HepG2 (cell line): ENCODE results near the gene ADAMTS16. TPM values are rescaled to one million over a fixed set of nuclear protein-coding genes. Genes with fewer than 3 reads are reported as not detected.

Experiments used
- CEBPG ChIP-seq: IDR thresholded peaks from 2 replicates; pipeline ENCODE4 v1.6.1; 2016
- DPF2 ChIP-seq: sonication (generic); formaldehyde crosslinking; IDR thresholded peaks from 2 replicates; pipeline ENCODE4 v1.4.0; 2020; ENCODE audit warnings: mild to moderate bottlenecking, low read depth, missing genetic modification reagents, borderline replicate concordance
- HHEX ChIP-seq: IDR thresholded peaks from 2 replicates; pipeline ENCODE4 v1.6.1; 2016; ENCODE audit warnings: control low read depth
- NR2F6 ChIP-seq, 2 experiments: IDR thresholded peaks; 2 replicates each; pipeline ENCODE4 v1.6.1; 2016; ENCODE audit warnings: antibody characterized with exemption in 1 of 2, mild to moderate bottlenecking in 1 of 2
- RARA ChIP-seq: IDR thresholded peaks from 2 replicates; pipeline ENCODE4 v1.6.1; 2016; ENCODE audit warnings: missing genetic modification reagents, missing compliant biosample characterization
- RERE ChIP-seq: IDR thresholded peaks from 2 replicates; pipeline ENCODE4 v1.6.1; 2016; ENCODE audit warnings: low read depth, missing genetic modification reagents, missing compliant biosample characterization
- RFXAP ChIP-seq: sonication (generic); formaldehyde crosslinking; IDR thresholded peaks from 2 replicates; pipeline ENCODE4 v1.4.0; 2020; ENCODE audit warnings: missing genetic modification reagents, borderline replicate concordance
- RORA ChIP-seq: sonication (generic); formaldehyde crosslinking; IDR thresholded peaks from 2 replicates; pipeline ENCODE4 v1.5.0; 2020; ENCODE audit warnings: mild to moderate bottlenecking, missing genetic modification reagents, moderate library complexity
- SIN3A ChIP-seq: IDR thresholded peaks from 2 replicates; pipeline ENCODE4 v1.6.1; 2011; ENCODE audit warnings: low read depth, mild to moderate bottlenecking, control low read depth, low read length, borderline replicate concordance
- SMARCC2 ChIP-seq: fragments of 450-650 bp; IDR thresholded peaks from 2 replicates; pipeline ENCODE4 v1.6.1; 2017; ENCODE audit warnings: antibody characterized with exemption, mild to moderate bottlenecking
- ZBTB20 ChIP-seq: sonication (generic); formaldehyde crosslinking; IDR thresholded peaks from 2 replicates; pipeline ENCODE4 v1.8.1; 2023; ENCODE audit warnings: missing genetic modification reagents, low read depth, mild to moderate bottlenecking, borderline replicate concordance
- ZNF292 ChIP-seq: sonication (generic); formaldehyde crosslinking; IDR thresholded peaks from 2 replicates; pipeline ENCODE4 v1.8.1; 2022; ENCODE audit warnings: mild to moderate bottlenecking, low read depth, missing genetic modification reagents, borderline replicate concordance
- ZNF609 ChIP-seq: sonication (generic); formaldehyde crosslinking; IDR thresholded peaks from 2 replicates; pipeline ENCODE4 v1.4.0; 2020; ENCODE audit warnings: mild to moderate bottlenecking, missing genetic modification reagents, borderline replicate concordance
- ZNF672 ChIP-seq: sonication (generic); formaldehyde crosslinking; IDR thresholded peaks from 2 replicates; pipeline ENCODE4 v1.8.1; 2022; ENCODE audit warnings: missing genetic modification reagents
- polyA plus RNA-seq, 8 experiments: library from polyadenylated mRNA; depleted of rRNA in 3 of 8; stranded (reverse) in 7 of 8; unstranded in 1 of 8; fragments of >200 nt; fragmentation: Illumina TruSeq in 4 of 8; extraction: Trizol in 4 of 8; gene quantifications; 2 replicates each; pipeline versions ENCODE4 v1.2.1 to v1.2.3, GENCODE V29; 2011 to 2016; ENCODE audit warnings: low read depth in 4 of 8, missing spikeins in 1 of 8, mixed read lengths in 1 of 8; ENCODE audit not compliant: insufficient read depth in 1 of 8
- total RNA-seq, 5 experiments: library from RNA; depleted of rRNA; stranded (reverse); fragments of >200 nt; fragmentation: Illumina TruSeq; extraction: Trizol; gene quantifications; 2 replicates each; pipeline ENCODE4 v1.2.3, GENCODE V29; 2016; ENCODE audit warnings: low read depth in 1 of 5
- TF ChIP-seq, protein P1 (sequence below): sonication (generic); formaldehyde crosslinking; IDR thresholded peaks from 2 replicates; pipeline ENCODE4 v1.4.0; 2020; ENCODE audit warnings: missing genetic modification reagents

Gene ADAMTS16
- total and polyA plus RNA-seq, 2 of the 13 experiments (the other 11 are each of a cell fraction or from before 2014, with no cell fraction given) = 0.02 to 0.03 TPM

- TF ChIP-seq, protein P1, sequence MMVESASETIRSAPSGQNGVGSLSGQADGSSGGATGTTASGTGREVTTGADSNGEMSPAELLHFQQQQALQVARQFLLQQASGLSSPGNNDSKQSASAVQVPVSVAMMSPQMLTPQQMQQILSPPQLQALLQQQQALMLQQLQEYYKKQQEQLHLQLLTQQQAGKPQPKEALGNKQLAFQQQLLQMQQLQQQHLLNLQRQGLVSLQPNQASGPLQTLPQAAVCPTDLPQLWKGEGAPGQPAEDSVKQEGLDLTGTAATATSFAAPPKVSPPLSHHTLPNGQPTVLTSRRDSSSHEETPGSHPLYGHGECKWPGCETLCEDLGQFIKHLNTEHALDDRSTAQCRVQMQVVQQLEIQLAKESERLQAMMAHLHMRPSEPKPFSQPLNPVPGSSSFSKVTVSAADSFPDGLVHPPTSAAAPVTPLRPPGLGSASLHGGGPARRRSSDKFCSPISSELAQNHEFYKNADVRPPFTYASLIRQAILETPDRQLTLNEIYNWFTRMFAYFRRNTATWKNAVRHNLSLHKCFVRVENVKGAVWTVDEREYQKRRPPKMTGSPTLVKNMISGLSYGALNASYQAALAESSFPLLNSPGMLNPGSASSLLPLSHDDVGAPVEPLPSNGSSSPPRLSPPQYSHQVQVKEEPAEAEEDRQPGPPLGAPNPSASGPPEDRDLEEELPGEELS = peak; percentile 88
- TF ChIP-seq ZNF292 (CRISPR knock-in tag) (peak; percentile 17; the same call in 1 of the 2 replicates), NR2F6 (IDR thresholded peaks at IDR 0.05) (peak; percentile 78), NR2F6 (CRISPR knock-in tag; IDR thresholded peaks at IDR 0.05) (peak; percentile 77), ZNF609 (CRISPR knock-in tag) (peak; percentile 64), HHEX (0 out of 2 replicates have a peak, but pooled peaks have one; percentile 29), CEBPG (CRISPR knock-in tag) (peak; percentile 40), RORA (0 out of 2 replicates have a peak, but pooled peaks have one; percentile 44), ZBTB20 (CRISPR knock-in tag) (peak; percentile 98), SMARCC2 (no peak), ZNF672 (CRISPR knock-in tag) (no peak), RARA (peak; percentile 84), RFXAP (CRISPR knock-in tag) (no peak), RERE (CRISPR knock-in tag) (0 out of 2 replicates have a peak, but pooled peaks have one; percentile 54), SIN3A (no peak), DPF2 (CRISPR knock-in tag) (peak; percentile 74; the same call in 1 of the 2 replicates)
Measured at GRCh38 chr5:5356765-5357164, 216.6 kb downstream of the ADAMTS16 start (continued).
